HepG2 (cell line): ENCODE data around the gene ULK3.

Experiments
- CBX1 ChIP-seq: IDR thresholded peaks from one replicate; pipeline ENCODE4 v1.6.1; 2016; ENCODE audit warnings: antibody characterized with exemption, low read depth
- CTCF ChIP-seq: sonication (generic); formaldehyde crosslinking; IDR thresholded peaks from 2 replicates; pipeline ENCODE4 v1.5.0; 2020; ENCODE audit warnings: mild to moderate bottlenecking, missing genetic modification reagents, moderate library complexity
- EZH2 ChIP-seq: conservative IDR thresholded peaks from 2 replicates; pipeline ENCODE4 v1.6.1; 2012; ENCODE audit warnings: mild to moderate bottlenecking, low read depth, low read length, moderate library complexity
- GABPA ChIP-seq, 2 experiments: IDR thresholded peaks; 2 replicates each; pipeline ENCODE4 v1.6.1; 2011 to 2016; ENCODE audit warnings: low read depth in 2 of 2, low read length in 1 of 2, missing biosample characterization in 1 of 2, missing genetic modification characterization in 1 of 2
- IKZF1 ChIP-seq: fragments of 450-650 bp; IDR thresholded peaks from 2 replicates; pipeline ENCODE4 v1.7.1; 2016
- TOE1 ChIP-seq: sonication (generic); formaldehyde crosslinking; IDR thresholded peaks from 2 replicates; pipeline ENCODE4 v1.4.0; 2020; ENCODE audit warnings: mild to moderate bottlenecking, missing genetic modification reagents
- USF2 ChIP-seq, 2 experiments: sonication (generic) in 1 of 2; formaldehyde crosslinking in 1 of 2; IDR thresholded peaks; 2 replicates each; pipeline versions ENCODE4 v1.5.1 to v1.6.1; 2011 to 2020; ENCODE audit warnings: borderline replicate concordance in 1 of 2, low read depth in 1 of 2, low read length in 1 of 2, mild to moderate bottlenecking in 1 of 2, missing genetic modification reagents in 1 of 2, moderate library complexity in 1 of 2
- ZBTB33 ChIP-seq: sonication (generic); formaldehyde crosslinking; IDR thresholded peaks from 2 replicates; pipeline ENCODE4 v1.4.0; 2020; ENCODE audit warnings: missing genetic modification reagents
- ZBTB40 ChIP-seq, 2 experiments: fragments of 450-650 bp in 1 of 2; sonication (generic) in 1 of 2; formaldehyde crosslinking in 1 of 2; IDR thresholded peaks; 2 replicates each; pipeline versions ENCODE4 v1.6.1 to v1.8.0; 2016 to 2022; ENCODE audit warnings: antibody characterized with exemption in 1 of 2, mild to moderate bottlenecking in 1 of 2, missing genetic modification reagents in 1 of 2
- ZBTB43 ChIP-seq: sonication (generic); formaldehyde crosslinking; conservative IDR thresholded peaks from 2 replicates; pipeline ENCODE4 v1.4.0; 2020; ENCODE audit warnings: missing genetic modification reagents
- ZNF841 ChIP-seq: sonication (generic); formaldehyde crosslinking; IDR thresholded peaks from 2 replicates; pipeline ENCODE4 v1.8.1; 2023; ENCODE audit warnings: missing genetic modification reagents, borderline replicate concordance

GRCh38 chr15:74825866-74826265 is 17.1 kb downstream of the ULK3 start:
- no peak for TF ChIP-seq CBX1
- TF ChIP-seq CTCF = no peak
- TF ChIP-seq EZH2 = no peak
- TF ChIP-seq TOE1 = no peak
- TF ChIP-seq GABPA (IDR thresholded peaks at IDR 0.05; ENCODE audit: low read depth, low read length) = no peak
- no peak for TF ChIP-seq GABPA (CRISPR knock-in tag; IDR thresholded peaks at IDR 0.05; ENCODE audit: low read depth)
- no peak for TF ChIP-seq ZBTB40 (IDR thresholded peaks at IDR 0.05)
- TF ChIP-seq ZBTB40 (CRISPR knock-in tag; IDR thresholded peaks at IDR 0.05) = no peak
- TF ChIP-seq ZBTB33 = no peak
- no peak for TF ChIP-seq ZNF841 (CRISPR knock-in tag)
- no peak for TF ChIP-seq USF2 (IDR thresholded peaks at IDR 0.05; ENCODE audit: low read depth, low read length)
- TF ChIP-seq USF2 (CRISPR knock-in tag; IDR thresholded peaks at IDR 0.05; ENCODE audit: borderline replicate concordance) = no peak
- TF ChIP-seq ZBTB43 (CRISPR knock-in tag) = no peak
- TF ChIP-seq IKZF1 = no peak
